HEK293T (cell line): ENCODE measurements around the gene LRRTM4.
A peak's percentile ranks its signal among the peaks of the same experiment; 100 is the strongest.

Experiments
- CTCF ChIA-PET: fragments of 350-600 bp; formaldehyde crosslinking; extraction: SDS; loops from one replicate; lab custom pipeline; 2021; ENCODE audit warnings: antibody characterized with exemption, inconsistent platforms; lab: Yijun Ruan, JAX
- POLR2A ChIA-PET: fragments of 350-600 bp; formaldehyde crosslinking; extraction: SDS; loops from one replicate; lab custom pipeline; 2020; ENCODE audit warnings: antibody characterized with exemption, inconsistent platforms; lab: Yijun Ruan, JAX
- DNase-seq: peaks from one replicate; pipeline ENCODE4 v3.0.0; 2012; ENCODE audit warnings: mixed read lengths; ENCODE audit errors: extremely low spot score
- ARNT ChIP-seq: fragments of 450-650 bp; IDR thresholded peaks from 2 replicates; pipeline ENCODE4 v1.6.1; 2017; ENCODE audit warnings: mild to moderate bottlenecking
- BHLHE40 ChIP-seq: fragments of 450-650 bp; IDR thresholded peaks from 2 replicates; pipeline ENCODE4 v1.6.1; 2016; ENCODE audit warnings: mild to moderate bottlenecking, moderate library complexity, borderline replicate concordance
- CTBP1 ChIP-seq: fragments of 450-650 bp; IDR thresholded peaks from 2 replicates; pipeline ENCODE4 v1.6.1; 2016; ENCODE audit warnings: borderline replicate concordance
- ELF4 ChIP-seq: fragments of 450-650 bp; IDR thresholded peaks from 2 replicates; pipeline ENCODE4 v1.6.1; 2017; ENCODE audit warnings: antibody characterized with exemption
- FOXA1 ChIP-seq: fragments of 450-650 bp; IDR thresholded peaks from 2 replicates; pipeline ENCODE4 v1.6.1; 2016; ENCODE audit warnings: mild to moderate bottlenecking
- FOXK2 ChIP-seq: fragments of 450-650 bp; IDR thresholded peaks from 2 replicates; pipeline ENCODE4 v1.6.1; 2016; ENCODE audit warnings: mild to moderate bottlenecking
- FOXM1 ChIP-seq: fragments of 450-650 bp; IDR thresholded peaks from 2 replicates; pipeline ENCODE4 v1.6.1; 2017; ENCODE audit warnings: mild to moderate bottlenecking, borderline replicate concordance
- HDGF ChIP-seq: fragments of 450-650 bp; IDR thresholded peaks from 2 replicates; pipeline ENCODE4 v1.6.1; 2017; ENCODE audit warnings: antibody characterized with exemption, borderline replicate concordance
- L3MBTL2 ChIP-seq: fragments of 450-650 bp; conservative IDR thresholded peaks from 2 replicates; pipeline ENCODE4 v1.6.1; 2016; ENCODE audit warnings: mild to moderate bottlenecking
- LEF1 ChIP-seq: fragments of 450-650 bp; IDR thresholded peaks from 2 replicates; pipeline ENCODE4 v1.6.1; 2017; ENCODE audit warnings: mild to moderate bottlenecking, borderline replicate concordance
- NFRKB ChIP-seq: fragments of 450-650 bp; IDR thresholded peaks from 2 replicates; pipeline ENCODE4 v1.6.1; 2016; ENCODE audit warnings: mild to moderate bottlenecking, moderate library complexity
- PKNOX1 ChIP-seq: fragments of 450-650 bp; IDR thresholded peaks from 2 replicates; pipeline ENCODE4 v1.6.1; 2016
- SP1 ChIP-seq: fragments of 450-650 bp; IDR thresholded peaks from 2 replicates; pipeline ENCODE4 v1.6.1; 2017
- SUZ12 ChIP-seq: fragments of 450-650 bp; IDR thresholded peaks from 2 replicates; pipeline ENCODE4 v1.6.1; 2016; ENCODE audit warnings: mild to moderate bottlenecking
- TARDBP ChIP-seq: fragments of 450-650 bp; IDR thresholded peaks from 2 replicates; pipeline ENCODE4 v1.6.1; 2016
- ZNF384 ChIP-seq: fragments of 450-650 bp; IDR thresholded peaks from 2 replicates; pipeline ENCODE4 v1.6.1; 2016

Gene LRRTM4

GRCh38 chr2:77521931-77522470 is at the start of gene LRRTM4:
LRRTM4 (minus strand) TSS chr2:77522376.
- CTCF ChIA-PET, result no interaction called here
- POLR2A ChIA-PET, result no interaction called here
- DNase-seq, result peak; percentile 14
- TF ChIP-seq ARNT (no peak), BHLHE40 (no peak), ELF4 (no peak), FOXA1 (no peak), ZNF384 (no peak), SUZ12 (no peak), SP1 (no peak)

GRCh38 chr2:77571545-77571944 is 49.4 kb upstream of the LRRTM4 start:
- ChIA-PET CTCF (no interaction called here), POLR2A (no interaction called here)
- no peak for DNase-seq
- TF ChIP-seq ARNT (no peak), CTBP1 (no peak), FOXK2 (no peak), PKNOX1 (no peak), L3MBTL2 (no peak), HDGF (no peak), SP1 (no peak), ZNF384 (no peak)

- DNase-seq, result peak; percentile 64
- TF ChIP-seq CTBP1 (peak; percentile 83), ARNT (peak; percentile 84), HDGF (no peak), PKNOX1 (peak; percentile 80)
- ChIA-PET POLR2A (interaction anchor here (0.5 kb wide), 1 partner anchor 26 kb away, joined by 3 read pairs; no protein-coding TSS in a partner anchor), CTCF (no interaction called here)
These were observed 45.5 kb upstream of the LRRTM4 start for GRCh38 chr2:77567723-77568122.

- TF ChIP-seq HDGF, result no peak
- TF ChIP-seq SP1, result no peak
- no peak for TF ChIP-seq LEF1
- TF ChIP-seq ARNT, result no peak
- no peak for TF ChIP-seq ZNF384
- no peak for TF ChIP-seq PKNOX1
- no peak for TF ChIP-seq FOXA1
- no peak for TF ChIP-seq TARDBP
- no peak for TF ChIP-seq ELF4
- TF ChIP-seq FOXK2, result no peak
- TF ChIP-seq NFRKB, result no peak
- no peak for TF ChIP-seq SUZ12
- TF ChIP-seq BHLHE40, result no peak
- CTCF ChIA-PET, result no interaction called here
- no peak for DNase-seq
- POLR2A ChIA-PET, result no interaction called here
These were observed 44.4 kb upstream of the LRRTM4 start for GRCh38 chr2:77566582-77566981.

- ChIA-PET POLR2A (no interaction called here), CTCF (no interaction called here)
- DNase-seq, result no peak
- no peak for TF ChIP-seq FOXK2
- TF ChIP-seq FOXA1, result no peak
- TF ChIP-seq ARNT, result no peak
- no peak for TF ChIP-seq TARDBP
- no peak for TF ChIP-seq FOXM1
- TF ChIP-seq PKNOX1, result no peak
- no peak for TF ChIP-seq ZNF384
- no peak for TF ChIP-seq BHLHE40
- TF ChIP-seq SP1, result no peak
- no peak for TF ChIP-seq L3MBTL2
- TF ChIP-seq CTBP1, result no peak
- no peak for TF ChIP-seq LEF1
- TF ChIP-seq SUZ12, result no peak
These were observed 44.0 kb upstream of the LRRTM4 start for GRCh38 chr2:77566131-77566530.

DNA sequence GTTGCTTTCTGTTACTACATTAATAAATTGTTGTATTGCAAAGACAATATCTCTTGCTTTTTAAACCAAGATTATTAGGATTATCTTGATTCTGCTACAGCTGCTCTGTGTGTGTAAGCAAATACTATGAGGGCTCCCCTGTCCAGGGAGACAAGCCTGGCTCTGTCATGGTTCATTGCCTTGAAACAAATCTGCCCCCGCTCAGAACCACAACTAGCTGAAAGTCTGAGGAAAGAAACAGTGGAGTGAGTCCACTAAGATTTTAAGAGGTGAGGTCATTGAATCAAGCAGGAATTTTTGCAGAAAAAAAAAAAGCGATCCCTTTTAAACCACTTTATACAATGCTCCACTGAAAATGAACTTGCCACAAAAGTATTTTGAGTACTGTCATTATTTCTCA is 30.8 kb upstream of the LRRTM4 start:
- DNase-seq, result no peak
- POLR2A ChIA-PET, result no interaction called here
- CTCF ChIA-PET, result no interaction called here
- TF ChIP-seq ZNF384, result no peak

DNA sequence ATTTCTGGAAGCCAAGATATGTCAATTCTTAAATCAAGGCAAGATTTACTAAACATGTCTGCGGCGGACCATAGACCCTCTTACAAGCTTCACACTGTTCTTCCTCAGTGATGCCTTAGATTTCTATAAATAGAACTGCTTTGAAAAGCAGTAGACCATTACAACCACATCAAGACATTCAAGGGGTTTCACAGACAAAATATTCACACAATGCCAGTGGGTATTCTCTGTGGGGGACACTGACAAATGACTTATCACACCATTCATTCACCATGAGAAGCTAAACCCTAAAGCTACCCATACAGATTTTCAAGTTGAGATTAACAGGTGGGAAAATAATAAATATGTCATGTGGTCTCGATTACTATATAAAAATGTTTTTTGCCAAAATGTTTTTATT is 15.9 kb upstream of the LRRTM4 start:
- CTCF ChIA-PET, result no interaction called here
- TF ChIP-seq LEF1 (no peak), HDGF (no peak), CTBP1 (no peak), ZNF384 (no peak), PKNOX1 (no peak), ELF4 (no peak), FOXK2 (no peak), FOXA1 (no peak), TARDBP (no peak), ARNT (no peak), SP1 (no peak), L3MBTL2 (no peak)
- no peak for DNase-seq
- POLR2A ChIA-PET, result no interaction called here
